ENCODE results near the gene EML6. TPM values are rescaled to one million over a fixed set of nuclear protein-coding genes. Genes with fewer than 3 reads are reported as not detected.

The EML6 gene
- total RNA-seq, 1 experiment from 2014 or later = 0.20 TPM

- in situ Hi-C loops (cut with HindIII; ENCODE audit: low sequenced_read_pairs) = no loop called here
- DNase-seq (ENCODE audit: low spot score) = no peak
Observed at GRCh38 chr2:54947646-54948045, 224.2 kb downstream of the EML6 start.

GRCh38 chr2:54948120-54948519 lies 224.7 kb downstream of the EML6 start:
- in situ Hi-C loops (cut with HindIII; ENCODE audit: low sequenced_read_pairs) = no loop called here

GRCh38 chr2:54949431-54949830 lies 226.0 kb downstream of the EML6 start:
- no peak for DNase-seq (ENCODE audit: low spot score)
- in situ Hi-C loops (cut with HindIII; ENCODE audit: low sequenced_read_pairs) = no loop called here

More at GRCh38 chr2:54948120-54948519, 224.7 kb downstream of the EML6 start:
- DNase-seq (ENCODE audit: low spot score) = no peak

- in situ Hi-C loops (cut with HindIII; ENCODE audit: low sequenced_read_pairs) = no loop called here
- DNase-seq (ENCODE audit: low spot score) = no peak
Observed at GRCh38 chr2:54950811-54951210, 227.3 kb downstream of the EML6 start.

DNA sequence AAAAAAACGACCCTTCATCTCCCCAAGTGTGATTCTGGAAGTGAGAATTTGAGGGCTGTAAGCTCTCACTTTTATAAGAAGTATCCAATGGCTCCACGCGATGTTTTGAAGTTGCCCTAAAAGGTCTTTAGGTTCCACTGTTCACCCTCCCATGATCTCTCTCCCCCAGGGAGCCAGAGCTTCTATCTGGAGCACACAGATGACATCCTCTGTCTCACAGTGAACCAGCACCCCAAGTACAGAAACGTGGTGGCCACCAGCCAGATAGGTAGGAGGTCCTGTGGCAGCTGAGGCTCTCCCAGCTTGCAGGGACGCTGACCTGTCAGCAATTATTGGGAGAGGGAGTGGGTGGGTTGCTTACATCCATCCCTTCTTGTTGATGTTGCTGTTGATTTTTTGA lies 229.0 kb downstream of the EML6 start:
- in situ Hi-C loops (cut with HindIII; ENCODE audit: low sequenced_read_pairs) = no loop called here

GRCh38 chr2:54952978-54953456 lies 229.6 kb downstream of the EML6 start:
- in situ Hi-C loops (cut with HindIII; ENCODE audit: low sequenced_read_pairs) = no loop called here
- DNase-seq (ENCODE audit: low spot score) = no peak

More for the DNA sequence above, 229.0 kb downstream of the EML6 start:
- DNase-seq (ENCODE audit: low spot score) = no peak

DNA sequence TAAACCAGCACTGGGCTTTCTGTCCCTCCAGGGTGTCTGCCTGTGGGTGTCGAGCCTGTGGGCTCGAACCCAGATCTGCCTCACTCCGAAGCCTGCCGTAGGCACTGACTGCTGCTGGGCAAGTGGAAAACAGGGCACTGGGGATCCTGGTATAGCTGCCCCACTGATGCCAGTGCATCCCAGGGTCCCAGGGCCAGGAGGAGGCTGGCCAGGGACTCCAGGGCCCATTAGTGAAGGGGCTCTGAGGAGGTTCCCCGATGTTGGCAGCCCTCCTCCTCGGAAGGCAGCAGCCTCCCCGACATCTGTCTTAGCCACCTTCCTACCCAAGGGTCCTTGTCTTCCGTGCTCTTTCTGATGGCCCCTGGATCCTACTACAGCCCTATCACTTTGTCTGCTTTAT lies 230.7 kb downstream of the EML6 start:
- DNase-seq (ENCODE audit: low spot score) = no peak
- in situ Hi-C loops (cut with HindIII; ENCODE audit: low sequenced_read_pairs) = no loop called here

- in situ Hi-C loops (cut with HindIII; ENCODE audit: low sequenced_read_pairs) = no loop called here
- DNase-seq (ENCODE audit: low spot score) = no peak
Observed at GRCh38 chr2:54954705-54955357, 231.4 kb downstream of the EML6 start.

GRCh38 chr2:54955358-54956110 lies 232.1 kb downstream of the EML6 start:
- in situ Hi-C loops (cut with HindIII; ENCODE audit: low sequenced_read_pairs) = no loop called here
- DNase-seq (ENCODE audit: low spot score) = no peak

GRCh38 chr2:54956111-54956627 lies 232.7 kb downstream of the EML6 start:
- no peak for DNase-seq (ENCODE audit: low spot score)
- in situ Hi-C loops (cut with HindIII; ENCODE audit: low sequenced_read_pairs) = no loop called here

DNA sequence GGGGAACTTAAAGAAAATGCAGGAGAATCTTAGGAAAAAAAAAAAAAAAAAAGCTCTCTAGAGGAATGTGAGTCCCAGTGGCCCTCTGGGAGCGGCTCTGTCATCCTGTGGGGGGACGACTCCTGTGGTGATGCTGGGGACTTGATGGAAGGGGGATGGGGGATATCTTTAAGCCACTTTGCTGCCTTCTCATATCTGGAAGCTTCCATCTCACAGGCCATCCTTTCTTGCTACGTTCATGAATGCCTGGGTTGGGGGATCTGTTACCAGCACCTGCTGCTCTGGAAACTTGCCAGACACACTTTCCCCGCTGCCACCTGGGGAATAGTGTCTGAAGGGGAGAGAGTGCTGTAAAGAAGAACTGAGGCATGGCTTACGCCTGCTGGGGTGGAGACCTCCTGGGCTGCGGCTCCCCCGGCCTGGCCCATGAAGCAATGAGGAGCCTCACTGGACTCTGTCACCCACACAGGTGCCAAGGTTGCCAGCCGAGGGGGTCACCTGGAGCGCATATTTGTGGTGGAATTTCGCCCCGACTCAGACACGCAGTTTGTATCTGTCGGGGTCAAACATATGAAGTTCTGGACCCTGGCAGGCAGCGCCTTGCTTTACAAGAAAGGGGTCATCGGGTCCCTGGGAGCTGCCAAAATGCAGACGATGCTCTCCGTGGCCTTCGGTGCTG lies 234.0 kb downstream of the EML6 start:
- in situ Hi-C loops (cut with HindIII; ENCODE audit: low sequenced_read_pairs) = no loop called here
- no peak for DNase-seq (ENCODE audit: low spot score)

DNA sequence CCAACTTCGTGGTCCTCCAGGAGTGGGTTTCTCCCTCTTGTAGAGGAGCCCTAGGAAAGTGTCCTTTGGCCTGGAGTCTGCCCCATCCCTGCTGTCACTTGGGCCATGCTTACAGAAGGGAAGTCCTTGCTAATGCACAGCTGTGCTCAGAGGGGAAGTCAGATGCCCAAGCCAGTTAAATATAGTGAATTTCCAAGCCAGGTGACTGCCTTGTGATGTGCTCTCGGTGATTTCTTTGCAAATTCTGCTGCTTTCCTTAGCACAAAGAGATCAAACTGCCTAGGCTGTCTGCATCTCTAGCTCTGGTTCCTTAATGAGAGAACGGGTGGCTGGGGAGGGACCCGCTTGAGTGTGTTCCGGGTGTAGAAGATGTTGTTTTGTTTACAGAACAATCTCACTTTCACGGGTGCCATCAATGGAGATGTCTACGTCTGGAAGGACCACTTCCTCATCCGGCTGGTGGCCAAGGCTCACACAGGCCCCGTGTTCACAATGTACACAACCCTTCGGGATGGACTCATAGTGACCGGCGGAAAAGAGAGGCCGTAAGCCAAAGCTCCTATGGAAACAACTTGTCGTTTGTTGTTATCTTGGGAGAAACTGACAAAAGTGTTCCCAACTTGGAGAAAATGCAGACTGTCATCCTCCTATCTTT lies 235.4 kb downstream of the EML6 start:
- DNase-seq (ENCODE audit: low spot score) = no peak
- in situ Hi-C loops (cut with HindIII; ENCODE audit: low sequenced_read_pairs) = no loop called here

DNA sequence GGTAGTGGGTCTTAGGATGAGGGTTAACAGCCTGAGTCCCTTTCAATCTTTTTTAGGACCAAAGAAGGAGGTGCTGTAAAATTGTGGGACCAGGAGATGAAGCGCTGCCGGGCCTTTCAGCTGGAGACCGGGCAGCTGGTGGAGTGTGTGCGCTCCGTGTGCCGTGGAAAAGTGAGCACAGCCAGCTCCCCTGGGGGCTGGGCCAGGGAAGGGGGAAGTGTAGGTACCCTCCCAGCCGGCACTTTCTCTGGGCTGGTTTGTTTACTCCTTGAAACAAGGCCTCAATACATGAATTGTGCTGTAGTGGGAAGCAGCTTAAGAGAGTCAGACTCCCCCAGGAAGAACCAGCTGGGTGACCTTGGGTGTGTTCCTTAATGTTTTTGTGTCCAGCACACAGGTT lies 236.7 kb downstream of the EML6 start:
- in situ Hi-C loops (cut with HindIII; ENCODE audit: low sequenced_read_pairs) = no loop called here
- no peak for DNase-seq (ENCODE audit: low spot score)

GRCh38 chr2:54962511-54962910 lies 239.0 kb downstream of the EML6 start:
- in situ Hi-C loops (cut with HindIII; ENCODE audit: low sequenced_read_pairs) = no loop called here
- DNase-seq (ENCODE audit: low spot score) = no peak

GRCh38 chr2:54962935-54963440 lies 239.5 kb downstream of the EML6 start:
- in situ Hi-C loops (cut with HindIII; ENCODE audit: low sequenced_read_pairs) = no loop called here
- DNase-seq (ENCODE audit: low spot score) = no peak

- in situ Hi-C loops (cut with HindIII; ENCODE audit: low sequenced_read_pairs) = no loop called here
- no peak for DNase-seq (ENCODE audit: low spot score)
Observed at GRCh38 chr2:54963476-54963875, 240.0 kb downstream of the EML6 start.

DNA sequence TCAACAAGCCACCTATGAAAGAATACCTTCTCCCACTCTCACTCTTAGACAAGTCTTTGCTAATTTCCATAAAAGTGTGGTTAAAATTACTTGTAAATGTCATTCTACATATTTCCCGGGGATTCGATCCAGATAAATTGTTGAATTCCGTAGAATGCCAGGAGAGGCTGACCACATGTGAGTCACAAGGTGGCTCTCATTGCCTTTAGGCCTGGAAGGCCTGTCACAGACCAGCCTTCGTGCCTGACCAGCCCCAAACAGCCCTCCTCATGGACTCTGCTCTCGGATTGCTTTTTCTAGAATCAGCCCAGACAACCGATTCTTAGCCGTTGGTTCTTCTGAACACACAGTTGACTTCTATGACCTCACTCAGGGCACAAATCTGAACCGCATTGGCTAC lies 240.8 kb downstream of the EML6 start:
- DNase-seq (ENCODE audit: low spot score) = no peak
- in situ Hi-C loops (cut with HindIII; ENCODE audit: low sequenced_read_pairs) = no loop called here

GRCh38 chr2:54964816-54965215 lies 241.4 kb downstream of the EML6 start:
- no peak for DNase-seq (ENCODE audit: low spot score)
- in situ Hi-C loops (cut with HindIII; ENCODE audit: low sequenced_read_pairs) = no loop called here

DNA sequence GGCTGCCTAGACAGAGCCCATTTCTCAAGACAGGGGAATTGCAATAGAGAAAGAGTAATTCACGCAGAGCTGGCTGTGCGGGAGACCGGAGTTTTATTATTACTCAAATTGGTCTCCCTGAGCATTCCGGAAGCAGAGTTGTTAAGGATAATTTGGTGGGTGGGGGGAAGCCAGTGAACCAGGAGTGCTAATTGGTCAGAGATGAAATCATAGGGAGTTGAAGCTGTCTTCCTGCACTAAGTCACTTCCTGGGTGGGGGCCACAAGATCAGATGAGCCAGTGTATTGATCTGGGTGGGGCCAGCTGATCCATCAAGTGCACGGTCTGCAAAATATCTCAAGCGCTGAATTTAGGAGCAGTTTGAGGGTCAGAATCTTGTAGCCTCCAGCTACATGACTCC lies 242.0 kb downstream of the EML6 start:
- in situ Hi-C loops (cut with HindIII; ENCODE audit: low sequenced_read_pairs) = no loop called here
- no peak for DNase-seq (ENCODE audit: low spot score)

Data from G401 (cell line).